GM18873 (cell line): ENCODE data around the gene HDAC1.

ENCODE experiments used
- ATAC-seq: cut with Tn5 transposase; IDR thresholded peaks from one replicate; pipeline ENCODE4 v1.9.1; 2021; ENCODE audit warnings: mild to moderate bottlenecking, moderate library complexity, moderate number of reproducible peaks; ENCODE audit not compliant: unreplicated experiment, low FRiP score

Gene HDAC1

GRCh38 chr1:32363713-32364112, 71.8 kb downstream of the HDAC1 start:
- no peak for ATAC-seq

- no peak for ATAC-seq
Measured at GRCh38 chr1:32364836-32365235, 73.0 kb downstream of the HDAC1 start.

- ATAC-seq: no peak
Measured at GRCh38 chr1:32365445-32365844, 73.6 kb downstream of the HDAC1 start.

GRCh38 chr1:32367912-32368635, 76.2 kb downstream of the HDAC1 start:
- ATAC-seq: no peak

- no peak for ATAC-seq
Measured at GRCh38 chr1:32372149-32372756, 80.4 kb downstream of the HDAC1 start.

GRCh38 chr1:32373996-32374592, 82.2 kb downstream of the HDAC1 start:
- no peak for ATAC-seq

- ATAC-seq: no peak
Measured at GRCh38 chr1:32376199-32376598, 84.3 kb downstream of the HDAC1 start.

GRCh38 chr1:32377541-32378220, 85.8 kb downstream of the HDAC1 start:
- no peak for ATAC-seq

GRCh38 chr1:32380057-32380456, 88.2 kb downstream of the HDAC1 start:
- no peak for ATAC-seq
